Tibial nerve (tissue), 4 donors: ENCODE results near the gene UNC45B.

Experiments used
- EP300 ChIP-seq, 2 donors: sonication (generic); formaldehyde crosslinking; IDR thresholded peaks; one replicate each; pipeline ENCODE4 v1.6.1; 2017; ENCODE audit warnings: antibody characterized with exemption in 2 of 2, mild to moderate bottlenecking in 1 of 2
- POLR2A ChIP-seq, 2 donors: fragments of 450-650 bp; IDR thresholded peaks; one replicate each; pipeline ENCODE4 v1.6.1; 2017; ENCODE audit warnings: antibody characterized with exemption in 2 of 2, mild to moderate bottlenecking in 2 of 2, moderate library complexity in 2 of 2
- TF ChIP-seq, protein P1 (sequence below), 5 experiments: fragments of 200-600 bp in 3 of 5; fragments of 450-650 bp in 2 of 5; sonication (generic) in 3 of 5; IDR thresholded peaks; one replicate each; pipeline ENCODE4 v1.5.1; 2016 to 2019; ENCODE audit warnings: antibody characterized with exemption in 5 of 5, mild to moderate bottlenecking in 3 of 5, moderate library complexity in 2 of 5

DNA sequence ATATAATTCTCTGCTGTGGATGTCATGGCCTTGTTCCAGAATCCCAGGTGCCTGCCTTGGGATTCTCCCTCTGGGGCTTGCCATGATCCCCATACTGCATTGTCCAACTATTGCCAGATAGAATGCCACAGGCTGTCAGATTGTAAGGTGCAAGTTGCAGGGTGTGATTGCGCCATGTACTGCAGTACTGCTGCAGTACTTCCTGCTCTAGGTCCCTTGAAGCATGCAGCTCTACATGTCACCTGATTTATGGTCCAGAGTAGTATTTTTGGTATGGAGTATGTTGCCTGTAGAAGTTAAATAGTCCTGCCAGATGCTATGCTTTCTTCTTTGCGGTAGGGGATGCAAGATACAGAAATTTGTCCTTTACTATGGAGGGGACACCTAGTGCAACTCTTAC is 88.3 kb downstream of the UNC45B start:
- TF ChIP-seq, protein P1, sequence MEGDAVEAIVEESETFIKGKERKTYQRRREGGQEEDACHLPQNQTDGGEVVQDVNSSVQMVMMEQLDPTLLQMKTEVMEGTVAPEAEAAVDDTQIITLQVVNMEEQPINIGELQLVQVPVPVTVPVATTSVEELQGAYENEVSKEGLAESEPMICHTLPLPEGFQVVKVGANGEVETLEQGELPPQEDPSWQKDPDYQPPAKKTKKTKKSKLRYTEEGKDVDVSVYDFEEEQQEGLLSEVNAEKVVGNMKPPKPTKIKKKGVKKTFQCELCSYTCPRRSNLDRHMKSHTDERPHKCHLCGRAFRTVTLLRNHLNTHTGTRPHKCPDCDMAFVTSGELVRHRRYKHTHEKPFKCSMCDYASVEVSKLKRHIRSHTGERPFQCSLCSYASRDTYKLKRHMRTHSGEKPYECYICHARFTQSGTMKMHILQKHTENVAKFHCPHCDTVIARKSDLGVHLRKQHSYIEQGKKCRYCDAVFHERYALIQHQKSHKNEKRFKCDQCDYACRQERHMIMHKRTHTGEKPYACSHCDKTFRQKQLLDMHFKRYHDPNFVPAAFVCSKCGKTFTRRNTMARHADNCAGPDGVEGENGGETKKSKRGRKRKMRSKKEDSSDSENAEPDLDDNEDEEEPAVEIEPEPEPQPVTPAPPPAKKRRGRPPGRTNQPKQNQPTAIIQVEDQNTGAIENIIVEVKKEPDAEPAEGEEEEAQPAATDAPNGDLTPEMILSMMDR (IDR thresholded peaks at IDR 0.05), result no peak
- TF ChIP-seq POLR2A (IDR thresholded peaks at IDR 0.05) (no peak), EP300 (IDR thresholded peaks at IDR 0.05) (no peak)
